ENCODE results near the gene PRKCB. TPM values are rescaled to one million over a fixed set of nuclear protein-coding genes. Genes with fewer than 3 reads are reported as not detected.

Gene PRKCB
- polyA plus RNA-seq, 1 donor (not counting 4 experiments of a cell fraction or from before 2014, with no cell fraction given): 0.18 TPM

- FAIRE-seq: no peak
- Histone ChIP-seq H2AFZ (ENCODE audit: control insufficient read depth, low read length) (no peak overlapping the region), H3K9me3 (ENCODE audit: control insufficient read depth, low read depth, low read length) (no peaks in the 10 kb centered on the region), H3K9me1 (ENCODE audit: control insufficient read depth, extremely low read depth, insufficient read depth, low read length) (no peaks in the 10 kb centered on the region), H3K36me3 (ENCODE audit: control insufficient read depth in 2 of 2, extremely low read depth in 1 of 2, insufficient read depth in 2 of 2, low read length in 2 of 2) (no peaks in the 10 kb centered on the region), H3K79me2 (ENCODE audit: control insufficient read depth, insufficient read depth, low read length) (no peaks in the 10 kb centered on the region), H4K20me1 (ENCODE audit: control insufficient read depth, extremely low read depth, insufficient read depth, low read length) (no peaks in the 10 kb centered on the region), H3K4me3 (ENCODE audit: control insufficient read depth in 2 of 3, extremely low read depth in 1 of 3, insufficient read depth in 2 of 3, low read depth in 1 of 3, low read length in 3 of 3) (no peak overlapping the region), H3K4me2 (ENCODE audit: control insufficient read depth, extremely low read depth, insufficient read depth, low read depth, low read length) (no peak overlapping the region), H3K9ac (ENCODE audit: control insufficient read depth, extremely low read depth, insufficient read depth, low read length) (no peak overlapping the region), H3K4me1 (ENCODE audit: control insufficient read depth, extremely low read depth, insufficient read depth, low read length) (peaks cover 3% of the 10 kb centered on the region), H3K27me3 (ENCODE audit: control insufficient read depth, extremely low read depth, insufficient read depth, low read length) (no peaks in the 10 kb centered on the region), H3K27ac (ENCODE audit: control insufficient read depth, insufficient read depth, low read length) (no peak overlapping the region)
- dilution Hi-C loops (cut with MboI; ENCODE audit: extremely low pct_ligation_motif_present, low sequenced_read_pairs): no loop called here
- TF ChIP-seq CTCF (optimal IDR thresholded peaks at IDR 0.05 in 1 of 3, IDR thresholded peaks at IDR 0.05 in 1 of 3, conservative IDR thresholded peaks at IDR 0.05 in 1 of 3; ENCODE audit: extremely low read depth in 1 of 3, insufficient read depth in 2 of 3, low read length in 3 of 3) (no peak), EZH2 (IDR thresholded peaks at IDR 0.05; ENCODE audit: low read length) (no peak)
- DNase-seq (ENCODE audit: low read depth, low spot score): no peak
These were observed 174.2 kb downstream of the PRKCB start for GRCh38 chr16:24009955-24010354.

GRCh38 chr16:24010440-24011089 is 174.8 kb downstream of the PRKCB start:
- Histone ChIP-seq H3K27ac (ENCODE audit: control insufficient read depth, insufficient read depth, low read length) (no peak overlapping the region), H3K79me2 (ENCODE audit: control insufficient read depth, insufficient read depth, low read length) (no peaks in the 10 kb centered on the region), H3K9ac (ENCODE audit: control insufficient read depth, extremely low read depth, insufficient read depth, low read length) (no peak overlapping the region), H3K27me3 (ENCODE audit: control insufficient read depth, extremely low read depth, insufficient read depth, low read length) (no peaks in the 10 kb centered on the region), H3K4me3 (ENCODE audit: control insufficient read depth in 2 of 3, extremely low read depth in 1 of 3, insufficient read depth in 2 of 3, low read depth in 1 of 3, low read length in 3 of 3) (no peak overlapping the region), H3K9me3 (ENCODE audit: control insufficient read depth, low read depth, low read length) (no peaks in the 10 kb centered on the region), H3K9me1 (ENCODE audit: control insufficient read depth, extremely low read depth, insufficient read depth, low read length) (no peaks in the 10 kb centered on the region), H3K36me3 (ENCODE audit: control insufficient read depth in 2 of 2, extremely low read depth in 1 of 2, insufficient read depth in 2 of 2, low read length in 2 of 2) (no peaks in the 10 kb centered on the region), H4K20me1 (ENCODE audit: control insufficient read depth, extremely low read depth, insufficient read depth, low read length) (no peaks in the 10 kb centered on the region), H2AFZ (ENCODE audit: control insufficient read depth, low read length) (no peak overlapping the region), H3K4me2 (ENCODE audit: control insufficient read depth, extremely low read depth, insufficient read depth, low read depth, low read length) (no peak overlapping the region), H3K4me1 (ENCODE audit: control insufficient read depth, extremely low read depth, insufficient read depth, low read length) (peaks cover 3% of the 10 kb centered on the region)
- FAIRE-seq (peak; percentile 13), DNase-seq (ENCODE audit: low read depth, low spot score) (peak; percentile 32)
- TF ChIP-seq EZH2 (IDR thresholded peaks at IDR 0.05; ENCODE audit: low read length) (no peak), CTCF (optimal IDR thresholded peaks at IDR 0.05 in 1 of 3, IDR thresholded peaks at IDR 0.05 in 1 of 3, conservative IDR thresholded peaks at IDR 0.05 in 1 of 3; ENCODE audit: extremely low read depth in 1 of 3, insufficient read depth in 2 of 3, low read length in 3 of 3) (peak; percentile 79 to 85 (median 81))
- dilution Hi-C loops (cut with MboI; ENCODE audit: extremely low pct_ligation_motif_present, low sequenced_read_pairs): no loop called here

Data from keratinocyte (primary cell).